GM18870 (cell line): Measurements from ENCODE around the gene KLF8.

ENCODE experiments used
- ATAC-seq: cut with Tn5 transposase; IDR thresholded peaks from one replicate; pipeline ENCODE4 v1.9.1; 2021; ENCODE audit warnings: moderate library complexity; ENCODE audit not compliant: unreplicated experiment

Gene KLF8

GRCh38 chrX:56308726-56309125 lies 76.6 kb downstream of the KLF8 start:
- no peak for ATAC-seq

GRCh38 chrX:56309881-56310280 lies 77.7 kb downstream of the KLF8 start:
- ATAC-seq: no peak

- ATAC-seq: no peak
Observed at GRCh38 chrX:56310581-56310980, 78.4 kb downstream of the KLF8 start.

GRCh38 chrX:56313308-56313707 lies 81.2 kb downstream of the KLF8 start:
- no peak for ATAC-seq

- no peak for ATAC-seq
Observed at GRCh38 chrX:56314334-56314733, 82.2 kb downstream of the KLF8 start.

GRCh38 chrX:56318076-56318475 lies 85.9 kb downstream of the KLF8 start:
- no peak for ATAC-seq

- ATAC-seq: no peak
Observed at GRCh38 chrX:56319165-56319564, 87.0 kb downstream of the KLF8 start.
